Adrenal gland (tissue), 12 donors: ENCODE results near the gene FUBP1. TPM values are rescaled to one million over a fixed set of nuclear protein-coding genes. Genes with fewer than 3 reads are reported as not detected.
A peak's percentile ranks its signal among the peaks of the same experiment; 100 is the strongest.

Experiments
- DNase-seq, 7 donors: peaks; one replicate each; pipeline ENCODE4 v3.0.0-alpha.2; 2019 to 2020
- H3K27ac ChIP-seq, 5 donors: fragments of 200-600 bp; sonication (generic) in 4 of 5; 1 replicate in 3 of 5; 2 replicates in 2 of 5; pipeline versions ENCODE4 v1.5.1 to v1.8.0; 2016 to 2020; ENCODE audit warnings: mild to moderate bottlenecking in 1 of 5
- H3K27me3 ChIP-seq: fragments of 200-600 bp; 2 replicates; pipeline ENCODE4 v1.8.0; 2021
- H3K36me3 ChIP-seq, 2 donors: fragments of 200-600 bp; replicated peaks in 1 of 2; 1 replicate in 1 of 2; 2 replicates in 1 of 2; pipeline versions ENCODE4 v1.5.1 to v1.8.0; 2018 to 2022
- H3K4me1 ChIP-seq, 2 donors: fragments of 200-600 bp; replicated peaks in 1 of 2; 1 replicate in 1 of 2; 2 replicates in 1 of 2; pipeline versions ENCODE4 v1.5.1 to v1.8.0; 2018 to 2021
- H3K4me3 ChIP-seq, 4 donors: fragments of 200-600 bp; sonication (generic) in 3 of 4; one replicate each; pipeline ENCODE4 v1.5.1; 2016 to 2018
- H3K9me3 ChIP-seq, 3 donors: fragments of 200-600 bp; sonication (generic) in 1 of 3; replicated peaks in 1 of 3; 1 replicate in 2 of 3; 2 replicates in 1 of 3; pipeline versions ENCODE4 v1.5.1 to v1.8.0; 2016 to 2021
- POLR2A ChIP-seq, 2 donors: fragments of 450-650 bp; IDR thresholded peaks; one replicate each; pipeline ENCODE4 v1.6.1; 2017; ENCODE audit warnings: antibody characterized with exemption in 2 of 2, mild to moderate bottlenecking in 2 of 2, moderate library complexity in 1 of 2
- WGBS, 4 donors: extraction: QIAGEN DNeasy Blood & Tissue Kit in 2 of 4; methylation state at CpG; one replicate each; pipeline versions ENCODE4 v1.1.5 to v1.1.7; 2013 to 2017; 5-methylcytosine and 5-hydroxymethylcytosine counted together
- intact Hi-C, 2 donors: fragments of 100-400 bp; cut with DNase I; formaldehyde crosslinking; loops; one replicate each; pipeline versions ENCODE4 v1.14.1 to v1.15.0; 2022 to 2023
- polyA plus RNA-seq, 3 donors: library from polyadenylated mRNA; stranded (reverse); fragments of 200-250 nt in 2 of 3; fragments of 350-450 nt in 1 of 3; fragmentation: Illumina TruSeq in 1 of 3; extraction: RNeasy Lipid Tissue Mini Kit (QIAGEN cat#74804) in 1 of 3; gene quantifications; one replicate each; pipeline ENCODE4 v1.2.3, GENCODE V29; 2013 to 2014
- total RNA-seq, 9 donors: library from RNA; depleted of rRNA in 4 of 9; stranded (reverse); fragments of >200 nt in 4 of 9; fragments of 120-200 nt in 1 of 9; fragmentation: NEBNext Ultra II Directional in 1 of 9; extraction: Animal tissue kit (Norgen Biotek cat#: 25700) in 1 of 9; gene quantifications; one replicate each; pipeline versions ENCODE4 v1.1.0 to v1.2.4, GENCODE V29; 2013 to 2023
- TF ChIP-seq, protein P1 (sequence below), 6 experiments: fragments of 450-650 bp in 4 of 6; fragments of 200-600 bp in 2 of 6; sonication (generic) in 1 of 6; IDR thresholded peaks; 1 replicate in 5 of 6; 2 replicates in 1 of 6; pipeline versions ENCODE4 v1.5.1 to v1.8.0; 2016 to 2021; ENCODE audit warnings: antibody characterized with exemption in 6 of 6, mild to moderate bottlenecking in 2 of 6, moderate library complexity in 1 of 6
- donor health status: healthy with polysubstance abuse.
- donor health status: Bipolar disorder and iron deficiency.
- donor health status: DM: yes; HTN: yes; CAD: no.
- donor health status: DM: no; HTN: no; CAD: no.
- donor health status: DM: no; HTN: no; CAD: no.
- donor health status: DM: yes; HTN: yes; CAD: no.

Gene FUBP1
- total and polyA plus RNA-seq, 12 donors: 37.3 to 177 (median 108) TPM

DNA sequence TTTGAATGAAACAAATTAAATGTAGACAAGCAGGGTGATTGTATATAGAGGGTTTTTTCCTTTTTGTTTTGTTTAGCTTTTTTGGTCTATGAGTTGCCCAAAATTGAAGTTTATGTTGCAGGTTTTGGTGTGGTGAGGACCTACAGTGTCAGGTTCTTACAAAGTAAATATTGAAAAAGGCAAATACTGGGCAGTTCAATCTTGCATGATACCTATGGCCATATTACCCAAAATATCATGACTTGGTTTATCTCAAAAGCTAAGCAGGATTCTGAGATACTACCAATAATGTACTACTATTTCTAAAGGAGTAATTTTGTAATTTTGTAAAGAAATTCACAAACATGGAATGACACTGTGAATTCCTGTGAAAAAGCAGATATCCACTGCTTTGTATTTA, 27.6 kb upstream of the FUBP1 start:
- Histone ChIP-seq H3K27me3 (no peaks in the 10 kb centered on the region), H3K9me3 (no peaks in the 10 kb centered on the region), H3K4me1 (peaks cover 7 to 59% of the 10 kb centered on the region in 2 donors), H3K4me3 (peak overlapping the region in 3 of 4 donors; percentile 2 to 81 (median 42)), H3K36me3 (no peaks in the 10 kb centered on the region), H3K27ac (peak overlapping the region; percentile 83 to 95 (median 86))
- intact Hi-C loops: no loop called here
- no peak for DNase-seq
- TF ChIP-seq, protein P1, sequence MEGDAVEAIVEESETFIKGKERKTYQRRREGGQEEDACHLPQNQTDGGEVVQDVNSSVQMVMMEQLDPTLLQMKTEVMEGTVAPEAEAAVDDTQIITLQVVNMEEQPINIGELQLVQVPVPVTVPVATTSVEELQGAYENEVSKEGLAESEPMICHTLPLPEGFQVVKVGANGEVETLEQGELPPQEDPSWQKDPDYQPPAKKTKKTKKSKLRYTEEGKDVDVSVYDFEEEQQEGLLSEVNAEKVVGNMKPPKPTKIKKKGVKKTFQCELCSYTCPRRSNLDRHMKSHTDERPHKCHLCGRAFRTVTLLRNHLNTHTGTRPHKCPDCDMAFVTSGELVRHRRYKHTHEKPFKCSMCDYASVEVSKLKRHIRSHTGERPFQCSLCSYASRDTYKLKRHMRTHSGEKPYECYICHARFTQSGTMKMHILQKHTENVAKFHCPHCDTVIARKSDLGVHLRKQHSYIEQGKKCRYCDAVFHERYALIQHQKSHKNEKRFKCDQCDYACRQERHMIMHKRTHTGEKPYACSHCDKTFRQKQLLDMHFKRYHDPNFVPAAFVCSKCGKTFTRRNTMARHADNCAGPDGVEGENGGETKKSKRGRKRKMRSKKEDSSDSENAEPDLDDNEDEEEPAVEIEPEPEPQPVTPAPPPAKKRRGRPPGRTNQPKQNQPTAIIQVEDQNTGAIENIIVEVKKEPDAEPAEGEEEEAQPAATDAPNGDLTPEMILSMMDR (IDR thresholded peaks at IDR 0.05): no peak
- no peak for TF ChIP-seq POLR2A (IDR thresholded peaks at IDR 0.05)

DNA sequence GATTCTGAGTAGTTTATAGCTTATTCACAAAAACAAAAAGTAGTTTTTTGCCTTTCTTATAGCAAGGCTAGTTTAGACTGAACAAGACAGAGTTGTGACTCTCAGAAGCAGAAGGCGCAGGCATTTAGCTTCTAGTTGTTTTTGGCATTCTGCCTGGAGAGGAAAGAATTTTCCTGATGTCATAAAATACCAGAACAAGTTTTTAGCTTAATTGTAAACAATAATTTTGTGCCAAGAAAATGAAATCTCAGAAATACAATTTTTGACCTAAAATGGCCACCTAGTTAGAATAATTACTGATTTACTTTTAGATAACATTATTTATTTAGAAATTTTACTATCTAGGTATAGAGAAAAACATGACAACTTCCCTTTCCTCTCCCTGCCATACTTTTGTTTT, 26.9 kb upstream of the FUBP1 start:
- peak overlapping the region in 3 of 4 donors; percentile 21 to 81 (median 42) for H3K4me3 ChIP-seq
- H3K36me3 ChIP-seq: no peaks in the 10 kb centered on the region
- H3K4me1 ChIP-seq: peaks cover 4 to 51% of the 10 kb centered on the region in 2 donors
- TF ChIP-seq, protein P1 (IDR thresholded peaks at IDR 0.05): no peak
- TF ChIP-seq POLR2A (IDR thresholded peaks at IDR 0.05): peak; percentile 68 to 93
- peak overlapping the region; percentile 83 to 95 (median 86) for H3K27ac ChIP-seq
- H3K9me3 ChIP-seq: no peaks in the 10 kb centered on the region
- WGBS, 4 donors: 0 to 3% (median 1%) methylated on average over 1 of the region's 1 CpG
- no peaks in the 10 kb centered on the region for H3K27me3 ChIP-seq
- intact Hi-C loops: loop anchor here in 1 of 2 donors (2.0 kb wide), 1 partner anchor 27 kb away; the partner anchor contains the start of gene FUBP1
- peak in 5 of 7 donors; percentile 39 to 54 (median 49) for DNase-seq

DNA sequence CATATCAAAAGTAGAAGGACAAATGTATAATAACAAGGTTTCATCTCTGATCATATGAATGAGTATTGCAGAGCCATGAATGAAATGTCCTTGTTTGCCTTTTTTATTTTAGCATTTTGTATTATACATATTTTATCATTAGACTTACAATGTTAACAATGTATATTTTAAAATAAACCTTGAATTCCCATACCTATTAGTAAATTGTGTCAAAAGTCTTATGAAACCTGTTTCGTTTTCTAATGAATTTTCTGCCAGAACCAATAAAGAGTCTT, 26.5 kb upstream of the FUBP1 start:
- Histone ChIP-seq H3K36me3 (no peaks in the 10 kb centered on the region), H3K27me3 (no peaks in the 10 kb centered on the region), H3K4me1 (peaks cover under 1 to 51% of the 10 kb centered on the region in 2 donors), H3K27ac (peak overlapping the region; percentile 83 to 95 (median 86)), H3K4me3 (peak overlapping the region in 3 of 4 donors; percentile 21 to 81 (median 42)), H3K9me3 (no peaks in the 10 kb centered on the region)
- no peak for DNase-seq
- WGBS, 4 donors: 0 to 2% (median 1%) methylated on average over 1 of the region's 1 CpG
- intact Hi-C loops: loop anchor here in 1 of 2 donors (2.0 kb wide), 1 partner anchor 27 kb away; the partner anchor contains the start of gene FUBP1
- no peak for TF ChIP-seq POLR2A (IDR thresholded peaks at IDR 0.05)
- TF ChIP-seq, protein P1 (IDR thresholded peaks at IDR 0.05): no peak

DNA sequence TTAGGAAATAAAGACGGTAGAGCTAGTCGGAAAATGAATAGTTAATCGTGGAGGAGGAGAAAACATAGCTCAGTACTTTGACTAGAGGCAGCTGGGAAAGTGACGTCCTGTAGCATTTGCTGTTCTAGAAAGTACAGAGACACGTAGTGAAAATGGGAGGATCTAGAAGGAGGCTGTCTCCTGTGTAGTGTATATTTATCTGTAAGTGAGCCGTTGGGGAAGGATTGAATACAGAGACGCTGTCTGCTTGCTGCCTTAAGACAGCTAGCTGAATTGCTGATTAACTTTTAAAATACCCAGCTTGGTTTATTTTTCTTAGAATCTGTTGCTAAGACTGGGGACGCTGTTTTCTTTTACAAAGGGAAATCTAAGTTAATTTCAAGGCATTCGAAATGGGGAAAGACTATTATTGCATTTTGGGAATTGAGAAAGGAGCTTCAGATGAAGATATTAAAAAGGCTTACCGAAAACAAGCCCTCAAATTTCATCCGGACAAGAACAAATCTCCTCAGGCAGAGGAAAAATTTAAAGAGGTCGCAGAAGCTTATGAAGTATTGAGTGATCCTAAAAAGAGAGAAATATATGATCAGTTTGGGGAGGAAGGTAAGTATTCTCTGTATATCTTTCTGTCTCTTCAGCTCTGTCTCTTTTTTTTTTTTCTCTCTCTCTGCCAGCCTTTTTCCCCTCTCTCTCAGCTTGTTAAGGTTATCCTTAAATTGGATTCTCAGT, 26.0 kb upstream of the FUBP1 start, which contains the start of gene DNAJB4:
Gene DNAJB4 (plus strand): TSS at position 221 of the 729 bp plus-strand sequence. CDS start 172 bp downstream, at position 393.
- peak; percentile 83 to 93 (median 86) for DNase-seq
- peak; percentile 98 to 100 for TF ChIP-seq POLR2A (IDR thresholded peaks at IDR 0.05)
- TF ChIP-seq, protein P1 (IDR thresholded peaks at IDR 0.05): no peak
- Histone ChIP-seq H3K36me3 (no peaks in the 10 kb centered on the region), H3K27me3 (no peaks in the 10 kb centered on the region), H3K4me3 (peak within 1 kb of the TSS in 3 of 4 donors; percentile 42 to 81 (median 71)), H3K27ac (peak within 1 kb of the TSS; percentile 83 to 95 (median 86)), H3K4me1 (peaks cover 0 to 51% of the 10 kb centered on the region in 2 donors), H3K9me3 (no peaks in the 10 kb centered on the region)
- WGBS, 4 donors: 0 to 1% (median 1%) methylated on average over 12 of the region's 12 CpGs
- intact Hi-C loops: loop anchor here in 1 of 2 donors (2.0 kb wide), 1 partner anchor 26 kb away; the partner anchor contains the start of gene FUBP1
